Suprapubic skin (tissue), 4 donors: Measurements from ENCODE around the gene ZNRD2. TPM values are rescaled to one million over a fixed set of nuclear protein-coding genes. Genes with fewer than 3 reads are reported as not detected.

Source experiments
- DNase-seq, 2 donors: peaks; one replicate each; pipeline ENCODE4 v3.0.0-alpha.2; 2019; ENCODE audit warnings: low spot score in 2 of 2
- H3K27ac ChIP-seq: fragments of 200-600 bp; sonication (generic); one replicate; pipeline ENCODE4 v1.5.1; 2019
- H3K27me3 ChIP-seq: fragments of 200-600 bp; sonication (generic); one replicate; pipeline ENCODE4 v1.5.1; 2019
- H3K36me3 ChIP-seq: fragments of 200-600 bp; sonication (generic); one replicate; pipeline ENCODE4 v1.5.1; 2019
- H3K4me1 ChIP-seq: fragments of 200-600 bp; sonication (generic); one replicate; pipeline ENCODE4 v1.5.1; 2019
- H3K4me3 ChIP-seq: fragments of 200-600 bp; sonication (generic); one replicate; pipeline ENCODE4 v1.5.1; 2019; ENCODE audit warnings: mild to moderate bottlenecking
- H3K9me3 ChIP-seq: fragments of 200-600 bp; sonication (generic); one replicate; pipeline ENCODE4 v1.5.1; 2019
- CTCF ChIP-seq, 2 donors: fragments of 200-600 bp in 1 of 2; fragments of 450-650 bp in 1 of 2; sonication (generic) in 1 of 2; IDR thresholded peaks; one replicate each; pipeline ENCODE4 v1.5.1; 2016 to 2019; ENCODE audit warnings: antibody characterized with exemption in 2 of 2, mild to moderate bottlenecking in 1 of 2, moderate library complexity in 1 of 2
- EP300 ChIP-seq: sonication (generic); formaldehyde crosslinking; IDR thresholded peaks from one replicate; pipeline ENCODE4 v1.6.1; 2017; ENCODE audit warnings: antibody characterized with exemption
- POLR2A ChIP-seq, 2 donors: fragments of 450-650 bp; IDR thresholded peaks; one replicate each; pipeline ENCODE4 v1.6.1; 2017; ENCODE audit warnings: antibody characterized with exemption in 2 of 2, mild to moderate bottlenecking in 2 of 2, moderate library complexity in 2 of 2
- POLR2AphosphoS5 ChIP-seq, 3 donors: sonication (generic); formaldehyde crosslinking; IDR thresholded peaks; one replicate each; pipeline ENCODE4 v1.6.1; 2017; ENCODE audit warnings: antibody characterized with exemption in 3 of 3
- WGBS: methylation state at CpG from one replicate; pipeline ENCODE4 v1.1.5; 2018; 5-methylcytosine and 5-hydroxymethylcytosine counted together
- total RNA-seq, 4 donors: library from RNA; depleted of rRNA; stranded (reverse); fragments of >200 nt; gene quantifications; one replicate each; pipeline ENCODE4 v1.1.0, GENCODE V29; 2016

The ZNRD2 gene
- total RNA-seq, 4 donors from 2014 or later = 60.9 to 97.4 (median 77.9) TPM

GRCh38 chr11:65612691-65613090 is 42.4 kb downstream of the ZNRD2 start:
- Histone ChIP-seq H3K9me3 (no peaks in the 10 kb centered on the region), H3K36me3 (peaks cover 23% of the 10 kb centered on the region), H3K27ac (peak overlapping the region; percentile 89), H3K4me3 (peak overlapping the region; percentile 83), H3K4me1 (peaks cover 67% of the 10 kb centered on the region), H3K27me3 (no peaks in the 10 kb centered on the region)
- TF ChIP-seq POLR2A (IDR thresholded peaks at IDR 0.05) (no peak), CTCF (IDR thresholded peaks at IDR 0.05) (no peak), POLR2AphosphoS5 (IDR thresholded peaks at IDR 0.05) (no peak), EP300 (no peak)
- 70% methylated on average over 7 of the region's 7 CpGs for WGBS
- no peak for DNase-seq

GRCh38 chr11:65613091-65613928 is 43.0 kb downstream of the ZNRD2 start:
- 55% methylated on average over 4 of the region's 43 CpGs for WGBS
- TF ChIP-seq POLR2A (IDR thresholded peaks at IDR 0.05) (no peak), EP300 (no peak), CTCF (IDR thresholded peaks at IDR 0.05) (no peak), POLR2AphosphoS5 (IDR thresholded peaks at IDR 0.05) (no peak)
- no peak for DNase-seq
- H3K27me3 ChIP-seq = no peaks in the 10 kb centered on the region
- H3K27ac ChIP-seq = peak overlapping the region; percentile 89
- peaks cover 23% of the 10 kb centered on the region for H3K36me3 ChIP-seq
- no peaks in the 10 kb centered on the region for H3K9me3 ChIP-seq
- H3K4me3 ChIP-seq = peak overlapping the region; percentile 83
- peaks cover 64% of the 10 kb centered on the region for H3K4me1 ChIP-seq

GRCh38 chr11:65615229-65615949 is 45.1 kb downstream of the ZNRD2 start, which contains the start of gene PCNX3:
TSS of gene PCNX3 (plus strand) at chr11:65615776. CDS start at chr11:65616312, 536 bp downstream.
- Histone ChIP-seq H3K9me3 (no peaks in the 10 kb centered on the region), H3K27me3 (no peaks in the 10 kb centered on the region), H3K36me3 (peaks cover 42% of the 10 kb centered on the region), H3K4me3 (peak within 1 kb of the TSS; percentile 83), H3K27ac (peak within 1 kb of the TSS; percentile 89), H3K4me1 (peaks cover 50% of the 10 kb centered on the region)
- DNase-seq = peak; percentile 100
- WGBS = under 1% methylated on average over 36 of the region's 55 CpGs
- peak in 1 of 3 donors; percentile 42 for TF ChIP-seq POLR2AphosphoS5 (IDR thresholded peaks at IDR 0.05)
- TF ChIP-seq CTCF (IDR thresholded peaks at IDR 0.05) = no peak
- peak in 1 of 2 donors; percentile 27 for TF ChIP-seq POLR2A (IDR thresholded peaks at IDR 0.05)

- Histone ChIP-seq H3K4me1 (peaks cover 44% of the 10 kb centered on the region), H3K27ac (peak overlapping the region; percentile 86), H3K4me3 (peak overlapping the region; percentile 83), H3K9me3 (no peaks in the 10 kb centered on the region), H3K27me3 (no peaks in the 10 kb centered on the region), H3K36me3 (peaks cover 44% of the 10 kb centered on the region)
- TF ChIP-seq POLR2AphosphoS5 (IDR thresholded peaks at IDR 0.05) (no peak), POLR2A (IDR thresholded peaks at IDR 0.05) (no peak), EP300 (no peak), CTCF (IDR thresholded peaks at IDR 0.05) (no peak)
- DNase-seq = no peak
- 5% methylated on average over 8 of the region's 50 CpGs for WGBS
Observed at GRCh38 chr11:65615950-65616574, 45.8 kb downstream of the ZNRD2 start.
